Activated T-helper 17 cell treated with anti-CD3 and anti-CD28 coated beads, Interleukin-2, amount 50 U/mL, for 72 hours (primary cell): Measurements from ENCODE around the gene MFSD6. TPM values are rescaled to one million over a fixed set of nuclear protein-coding genes. Genes with fewer than 3 reads are reported as not detected.
"Not testable (repeated sequence)": the region's sequence is repeated elsewhere in the genome, so short reads cannot be mapped to it uniquely, and the experiment has no call there.

Source experiments
- ATAC-seq: fragments of 150-1000 bp; cut with Tn5 transposase; replicated peaks from 2 replicates; pipeline ENCODE4 v1.10.0; 2021; ENCODE audit warnings: mild to moderate bottlenecking, moderate library complexity
- H3K27ac Mint-ChIP-seq: one replicate; pipeline ENCODE4 v1.8.0; 2022; ENCODE audit warnings: mixed read lengths
- H3K27me3 Mint-ChIP-seq: one replicate; pipeline ENCODE4 v1.8.0; 2022; ENCODE audit warnings: mixed read lengths
- H3K36me3 Mint-ChIP-seq: one replicate; pipeline ENCODE4 v1.8.0; 2022; ENCODE audit warnings: low read depth, mild to moderate bottlenecking, mixed read lengths
- H3K4me1 Mint-ChIP-seq: one replicate; pipeline ENCODE4 v1.8.0; 2022; ENCODE audit warnings: mixed read lengths
- H3K4me3 Mint-ChIP-seq: one replicate; pipeline ENCODE4 v1.8.0; 2022; ENCODE audit warnings: mild to moderate bottlenecking, mixed read lengths
- H3K9me3 Mint-ChIP-seq: one replicate; pipeline ENCODE4 v1.8.0; 2022; ENCODE audit warnings: mixed read lengths
- total RNA-seq, 2 donors: library from RNA; stranded (reverse); gene quantifications; one replicate each; pipeline ENCODE4 v1.2.3, GENCODE V29; 2022

Gene MFSD6
- total RNA-seq, 2 donors from 2014 or later: 33.5 to 41.5 TPM

GRCh38 chr2:190456833-190457232, 48.7 kb downstream of the MFSD6 start:
- Mint-ChIP-seq H3K4me3 (no peak overlapping the region), H3K4me1 (peaks cover 15% of the 10 kb centered on the region), H3K27ac (no peak overlapping the region), H3K36me3 (peaks cover 37% of the 10 kb centered on the region), H3K27me3 (no peaks in the 10 kb centered on the region), H3K9me3 (peaks cover 3% of the 10 kb centered on the region)
- no peak for ATAC-seq

GRCh38 chr2:190457256-190457655, 49.1 kb downstream of the MFSD6 start:
- ATAC-seq: no peak
- Mint-ChIP-seq H3K36me3 (peaks cover 37% of the 10 kb centered on the region), H3K27ac (no peak overlapping the region), H3K27me3 (no peaks in the 10 kb centered on the region), H3K4me3 (no peak overlapping the region), H3K9me3 (peaks cover 3% of the 10 kb centered on the region), H3K4me1 (peaks cover 14% of the 10 kb centered on the region)

- Mint-ChIP-seq H3K27ac (no peak overlapping the region), H3K4me3 (no peak overlapping the region), H3K9me3 (peaks cover 1% of the 10 kb centered on the region), H3K4me1 (peaks cover 5% of the 10 kb centered on the region), H3K27me3 (no peaks in the 10 kb centered on the region), H3K36me3 (peaks cover 27% of the 10 kb centered on the region)
- ATAC-seq: no peak
Measured at GRCh38 chr2:190458352-190459107, 50.4 kb downstream of the MFSD6 start.

- Mint-ChIP-seq H3K36me3 (peaks cover 26% of the 10 kb centered on the region), H3K4me1 (peaks cover 12% of the 10 kb centered on the region), H3K4me3 (no peak overlapping the region), H3K27ac (peak overlapping the region; percentile 18), H3K27me3 (no peaks in the 10 kb centered on the region), H3K9me3 (no peaks in the 10 kb centered on the region)
- no peak for ATAC-seq
Measured at GRCh38 chr2:190459881-190460280, 51.7 kb downstream of the MFSD6 start.

- ATAC-seq: no peak
- Mint-ChIP-seq H3K36me3 (peaks cover 22% of the 10 kb centered on the region), H3K27ac (no peak overlapping the region), H3K9me3 (no peaks in the 10 kb centered on the region), H3K4me1 (peaks cover 18% of the 10 kb centered on the region), H3K27me3 (no peaks in the 10 kb centered on the region), H3K4me3 (no peak overlapping the region)
Measured at GRCh38 chr2:190460487-190460886, 52.3 kb downstream of the MFSD6 start.

- Mint-ChIP-seq H3K9me3 (no peaks in the 10 kb centered on the region), H3K27ac (no peak overlapping the region)
Measured at GRCh38 chr2:190462181-190462580, 54.0 kb downstream of the MFSD6 start.

GRCh38 chr2:190462611-190463010, 54.5 kb downstream of the MFSD6 start:
- ATAC-seq: no peak
- Mint-ChIP-seq H3K9me3 (no peaks in the 10 kb centered on the region), H3K36me3 (peaks cover 9% of the 10 kb centered on the region), H3K4me1 (peaks cover 18% of the 10 kb centered on the region), H3K4me3 (no peak overlapping the region), H3K27ac (no peak overlapping the region), H3K27me3 (no peaks in the 10 kb centered on the region)

More at GRCh38 chr2:190462181-190462580, 54.0 kb downstream of the MFSD6 start:
- H3K36me3 Mint-ChIP-seq: peaks cover 14% of the 10 kb centered on the region
- peaks cover 17% of the 10 kb centered on the region for H3K4me1 Mint-ChIP-seq
- ATAC-seq: no peak
- H3K27me3 Mint-ChIP-seq: no peaks in the 10 kb centered on the region
- H3K4me3 Mint-ChIP-seq: no peak overlapping the region

- Mint-ChIP-seq H3K4me3 (no peak overlapping the region), H3K27ac (peak overlapping the region; percentile 70), H3K36me3 (peaks cover 26% of the 10 kb centered on the region), H3K9me3 (no peaks in the 10 kb centered on the region), H3K4me1 (peaks cover 34% of the 10 kb centered on the region), H3K27me3 (no peaks in the 10 kb centered on the region)
- ATAC-seq: no peak
Measured at GRCh38 chr2:190465060-190465459, 56.9 kb downstream of the MFSD6 start.

- no peaks in the 10 kb centered on the region for H3K9me3 Mint-ChIP-seq
- peaks cover 37% of the 10 kb centered on the region for H3K36me3 Mint-ChIP-seq
- no peak for ATAC-seq
- H3K27me3 Mint-ChIP-seq: no peaks in the 10 kb centered on the region
- no peak overlapping the region for H3K4me3 Mint-ChIP-seq
- peaks cover 34% of the 10 kb centered on the region for H3K4me1 Mint-ChIP-seq
- no peak overlapping the region for H3K27ac Mint-ChIP-seq
Measured at GRCh38 chr2:190466819-190467446, 58.8 kb downstream of the MFSD6 start.

- H3K27ac Mint-ChIP-seq: peak overlapping the region; percentile 80
- no peak overlapping the region for H3K4me3 Mint-ChIP-seq
- H3K9me3 Mint-ChIP-seq: peaks cover 4% of the 10 kb centered on the region
- peaks cover 44% of the 10 kb centered on the region for H3K36me3 Mint-ChIP-seq
- H3K4me1 Mint-ChIP-seq: peaks cover 34% of the 10 kb centered on the region
- no peak for ATAC-seq
- no peaks in the 10 kb centered on the region for H3K27me3 Mint-ChIP-seq
Measured at GRCh38 chr2:190467575-190468083, 59.5 kb downstream of the MFSD6 start.

GRCh38 chr2:190468354-190468753, 60.2 kb downstream of the MFSD6 start:
- not testable (repeated sequence) for H3K27me3 Mint-ChIP-seq, H3K9me3 Mint-ChIP-seq, H3K4me3 Mint-ChIP-seq, ATAC-seq
- Mint-ChIP-seq H3K4me1 (peaks cover 34% of the 10 kb centered on the region), H3K36me3 (peaks cover 51% of the 10 kb centered on the region), H3K27ac (peak overlapping the region; percentile 80)

- peaks cover 33% of the 10 kb centered on the region for H3K4me1 Mint-ChIP-seq
- H3K4me3 Mint-ChIP-seq: no peak overlapping the region
- peaks cover 4% of the 10 kb centered on the region for H3K9me3 Mint-ChIP-seq
- ATAC-seq: no peak
- no peaks in the 10 kb centered on the region for H3K27me3 Mint-ChIP-seq
- H3K36me3 Mint-ChIP-seq: peaks cover 53% of the 10 kb centered on the region
- H3K27ac Mint-ChIP-seq: peak overlapping the region; percentile 80
Measured at GRCh38 chr2:190468814-190469569, 60.8 kb downstream of the MFSD6 start.

GRCh38 chr2:190469771-190470170, 61.6 kb downstream of the MFSD6 start:
- peaks cover 28% of the 10 kb centered on the region for H3K4me1 Mint-ChIP-seq
- no peak for ATAC-seq

GRCh38 chr2:190470256-190470826, 62.2 kb downstream of the MFSD6 start:
- H3K27ac Mint-ChIP-seq: no peak overlapping the region
- no peak overlapping the region for H3K4me3 Mint-ChIP-seq
- no peak for ATAC-seq
- peaks cover 4% of the 10 kb centered on the region for H3K9me3 Mint-ChIP-seq
- H3K4me1 Mint-ChIP-seq: peaks cover 23% of the 10 kb centered on the region
- peaks cover 53% of the 10 kb centered on the region for H3K36me3 Mint-ChIP-seq
- H3K27me3 Mint-ChIP-seq: no peaks in the 10 kb centered on the region

More at GRCh38 chr2:190469771-190470170, 61.6 kb downstream of the MFSD6 start:
- Mint-ChIP-seq H3K9me3 (peaks cover 4% of the 10 kb centered on the region), H3K36me3 (peaks cover 53% of the 10 kb centered on the region), H3K27me3 (no peaks in the 10 kb centered on the region), H3K4me3 (no peak overlapping the region), H3K27ac (no peak overlapping the region)
